ENCODE results near the gene FANCI. TPM values are rescaled to one million over a fixed set of nuclear protein-coding genes. Genes with fewer than 3 reads are reported as not detected.

FANCI gene
- polyA plus RNA-seq, 1 experiment, result 11.5 TPM

- DNase-seq (ENCODE audit: low read depth), result no peak
- Histone ChIP-seq H3K4me3 (ENCODE audit: low read depth, low read length) (no peak overlapping the region), H3K36me3 (ENCODE audit: control insufficient read depth, insufficient read depth, low read length) (peaks cover 52% of the 10 kb centered on the region), H3K27me3 (ENCODE audit: control insufficient read depth, insufficient read depth, low read length) (no peaks in the 10 kb centered on the region)
- POLR2A ChIA-PET, result no interaction called here
- CTCF ChIA-PET, result interaction anchor here (0.6 to 3.0 kb wide), 4 partner anchors 10 to 358 kb away, joined by 3 to 10 read pairs (median 5); no protein-coding TSS in a partner anchor
- TF ChIP-seq CTCF (IDR thresholded peaks at IDR 0.05; ENCODE audit: insufficient read depth, low read depth, low read length), result no peak
Observed at GRCh38 chr15:89330119-89330518, 86.3 kb downstream of the FANCI start.

- ChIA-PET CTCF (interaction anchor here (1.6 to 3.0 kb wide), 3 partner anchors 11 to 124 kb away, joined by 4 to 10 read pairs (median 6); no protein-coding TSS in a partner anchor), POLR2A (no interaction called here)
- H3K4me3 ChIP-seq (ENCODE audit: low read depth, low read length), result no peak overlapping the region
- H3K36me3 ChIP-seq (ENCODE audit: control insufficient read depth, insufficient read depth, low read length), result peaks cover 43% of the 10 kb centered on the region
- TF ChIP-seq CTCF (IDR thresholded peaks at IDR 0.05; ENCODE audit: insufficient read depth, low read depth, low read length), result no peak
- no peaks in the 10 kb centered on the region for H3K27me3 ChIP-seq (ENCODE audit: control insufficient read depth, insufficient read depth, low read length)
- DNase-seq (ENCODE audit: low read depth), result no peak
Observed at GRCh38 chr15:89330881-89331595, 87.3 kb downstream of the FANCI start.

GRCh38 chr15:89332446-89332845, 88.7 kb downstream of the FANCI start:
- no peak for DNase-seq (ENCODE audit: low read depth)
- POLR2A ChIA-PET, result interaction anchor here (0.7 kb wide), 1 partner anchor 10 kb away, joined by 3 read pairs; no protein-coding TSS in a partner anchor
- CTCF ChIA-PET, result interaction anchor here (0.7 to 3.0 kb wide), 7 partner anchors 8 to 102 kb away, joined by 3 to 10 read pairs (median 4); no protein-coding TSS in a partner anchor
- Histone ChIP-seq H3K36me3 (ENCODE audit: control insufficient read depth, insufficient read depth, low read length) (peaks cover 30% of the 10 kb centered on the region), H3K4me3 (ENCODE audit: low read depth, low read length) (no peak overlapping the region), H3K27me3 (ENCODE audit: control insufficient read depth, insufficient read depth, low read length) (no peaks in the 10 kb centered on the region)
- TF ChIP-seq CTCF (IDR thresholded peaks at IDR 0.05; ENCODE audit: insufficient read depth, low read depth, low read length), result peak; percentile 66

GRCh38 chr15:89333011-89333860, 89.5 kb downstream of the FANCI start:
- POLR2A ChIA-PET, result interaction anchor here (0.7 kb wide), 1 partner anchor 11 kb away, joined by 3 read pairs; no protein-coding TSS in a partner anchor
- H3K36me3 ChIP-seq (ENCODE audit: control insufficient read depth, insufficient read depth, low read length), result peaks cover 27% of the 10 kb centered on the region
- DNase-seq (ENCODE audit: low read depth), result no peak
- CTCF ChIA-PET, result interaction anchor here (0.7 to 1.7 kb wide), 7 partner anchors 9 to 103 kb away, joined by 3 to 6 read pairs (median 4); no protein-coding TSS in a partner anchor
- no peak for TF ChIP-seq CTCF (IDR thresholded peaks at IDR 0.05; ENCODE audit: insufficient read depth, low read depth, low read length)
- peaks cover 3% of the 10 kb centered on the region for H3K27me3 ChIP-seq (ENCODE audit: control insufficient read depth, insufficient read depth, low read length)
- peak overlapping the region; percentile 92 for H3K4me3 ChIP-seq (ENCODE audit: low read depth, low read length)

Measured in BJ (cell line).